Ovary (tissue), 9 donors: ENCODE data around the gene REV1. TPM values are rescaled to one million over a fixed set of nuclear protein-coding genes. Genes with fewer than 3 reads are reported as not detected.

ENCODE experiments used
- DNase-seq, 5 donors: peaks; one replicate each; pipeline ENCODE4 v3.0.0-alpha.2; 2019 to 2020
- H3K27ac ChIP-seq, 2 donors: fragments of 200-600 bp; one replicate each; pipeline versions ENCODE4 v1.5.1 to v1.8.0; 2019 to 2022
- H3K27me3 ChIP-seq: fragments of 200-600 bp; one replicate; pipeline ENCODE4 v1.8.0; 2022
- H3K36me3 ChIP-seq: fragments of 200-600 bp; sonication (generic); one replicate; pipeline ENCODE4 v1.5.1; 2019
- H3K4me1 ChIP-seq: one replicate; pipeline ENCODE4 v1.8.1; 2013; ENCODE audit warnings: mild to moderate bottlenecking, moderate library complexity; ENCODE audit not compliant: insufficient read depth
- H3K4me3 ChIP-seq: fragments of 200-600 bp; sonication (generic); one replicate; pipeline ENCODE4 v1.5.1; 2017
- H3K9me3 ChIP-seq, 2 donors: fragments of 200-600 bp in 1 of 2; sonication (generic) in 1 of 2; one replicate each; pipeline versions ENCODE4 v1.5.1 to v1.8.1; 2013 to 2019; ENCODE audit warnings: mild to moderate bottlenecking in 1 of 2, moderate library complexity in 1 of 2
- EP300 ChIP-seq: sonication (generic); formaldehyde crosslinking; IDR thresholded peaks from one replicate; pipeline ENCODE4 v1.6.1; 2017; ENCODE audit warnings: antibody characterized with exemption
- POLR2A ChIP-seq: fragments of 450-650 bp; IDR thresholded peaks from one replicate; pipeline ENCODE4 v1.6.1; 2017; ENCODE audit warnings: antibody characterized with exemption, mild to moderate bottlenecking, moderate library complexity
- WGBS, 3 donors: extraction: QIAGEN DNeasy Blood & Tissue Kit in 1 of 3; methylation state at CpG; one replicate each; pipeline versions ENCODE4 v1.1.5 to v1.1.7; 2013 to 2017; 5-methylcytosine and 5-hydroxymethylcytosine counted together
- intact Hi-C, 4 donors: fragments of 100-400 bp; cut with DNase I; formaldehyde crosslinking; loops; one replicate each; pipeline versions ENCODE4 v1.11.0 to v1.15.1; 2022 to 2023
- polyA plus RNA-seq, 2 donors: library from polyadenylated mRNA; stranded (reverse); fragments of 200-250 nt in 1 of 2; fragments of 350-450 nt in 1 of 2; fragmentation: Illumina TruSeq in 1 of 2; extraction: RNeasy Lipid Tissue Mini Kit (QIAGEN cat#74804) in 1 of 2; gene quantifications; one replicate each; pipeline ENCODE4 v1.2.3, GENCODE V29; 2013 to 2014
- total RNA-seq, 7 donors: library from RNA; depleted of rRNA in 2 of 7; stranded (reverse); fragments of >200 nt in 2 of 7; fragmentation: NEBNext Ultra II Directional in 3 of 7; extraction: Animal tissue kit (Norgen Biotek cat#: 25700) in 3 of 7; gene quantifications; one replicate each; pipeline versions ENCODE4 v1.1.0 to v1.2.4, GENCODE V29; 2016 to 2023
- TF ChIP-seq, protein P1 (sequence below), 3 donors: fragments of 450-650 bp in 2 of 3; fragments of 200-600 bp in 1 of 3; IDR thresholded peaks; one replicate each; pipeline versions ENCODE4 v1.5.1 to v1.8.0; 2016 to 2022; ENCODE audit warnings: antibody characterized with exemption in 3 of 3, mild to moderate bottlenecking in 1 of 3
- donor health status: DM: no; HTN: no; CAD: no; lungs with moderate emphysema.
- donor health status: DM: no; HTN: no; CAD: no.
- donor health status: Bipolar disorder and iron deficiency.
- donor health status: DM: yes; HTN: yes; CAD: no.
- donor health status: DM: no; HTN: no; CAD: no.
- donor health status: DM: yes; HTN: yes; CAD: no.

The REV1 gene
- total and polyA plus RNA-seq, 9 donors: 25.4 to 63.3 (median 43.6) TPM

DNA sequence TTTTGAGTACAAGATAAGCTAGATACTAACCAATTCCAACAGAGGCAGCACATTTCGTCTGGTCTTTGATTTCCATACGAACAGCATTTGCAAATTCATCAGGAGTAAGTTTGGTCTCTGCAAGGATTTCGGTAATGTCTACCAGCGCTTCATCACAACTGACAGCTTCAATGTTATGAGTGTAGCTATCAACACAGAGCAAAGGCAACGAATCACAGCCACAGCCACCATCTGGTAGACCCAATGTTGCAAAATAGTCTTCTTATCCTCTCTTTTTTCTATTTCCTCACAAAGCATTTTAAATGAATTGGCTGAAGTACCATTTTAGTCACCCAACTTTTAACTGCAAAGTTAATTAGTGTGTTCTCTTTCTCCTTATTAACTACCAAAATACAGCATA lies 68.3 kb downstream of the REV1 start:
- peaks cover 1% of the 10 kb centered on the region for H3K4me1 ChIP-seq
- intact Hi-C loops: no loop called here

DNA sequence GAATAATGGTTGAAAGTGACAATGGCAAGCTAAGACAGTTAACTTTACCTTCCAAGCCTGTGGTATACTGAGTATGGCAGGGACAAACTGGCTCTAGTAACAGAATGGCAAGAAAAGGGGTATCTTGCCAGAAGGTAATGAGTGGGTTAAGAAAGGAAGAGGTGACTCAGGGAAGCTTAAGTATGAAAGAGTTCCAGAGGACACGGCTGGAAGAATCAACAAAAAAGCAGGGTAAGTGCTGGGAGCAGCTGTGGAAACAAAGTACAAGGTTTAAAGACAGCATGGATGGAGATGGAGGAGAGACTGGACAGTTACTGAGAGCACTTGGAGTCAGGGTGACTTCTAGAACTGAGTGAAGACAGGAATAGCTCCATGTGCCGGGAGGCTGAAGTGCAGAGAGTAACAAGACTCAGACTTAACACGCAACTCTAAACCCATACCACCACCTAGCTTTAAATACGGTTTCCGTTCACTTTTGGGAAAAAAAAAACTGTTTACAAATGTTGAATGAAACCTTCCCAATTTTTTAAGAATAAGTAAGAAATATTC lies 69.0 kb downstream of the REV1 start:
- H3K9me3 ChIP-seq: no peaks in the 10 kb centered on the region
- no peak overlapping the region for H3K4me3 ChIP-seq
- peaks cover 1% of the 10 kb centered on the region for H3K4me1 ChIP-seq
- intact Hi-C loops: no loop called here
- H3K36me3 ChIP-seq: no peaks in the 10 kb centered on the region
- TF ChIP-seq EP300: no peak
- no peak for TF ChIP-seq POLR2A
- TF ChIP-seq, protein P1, sequence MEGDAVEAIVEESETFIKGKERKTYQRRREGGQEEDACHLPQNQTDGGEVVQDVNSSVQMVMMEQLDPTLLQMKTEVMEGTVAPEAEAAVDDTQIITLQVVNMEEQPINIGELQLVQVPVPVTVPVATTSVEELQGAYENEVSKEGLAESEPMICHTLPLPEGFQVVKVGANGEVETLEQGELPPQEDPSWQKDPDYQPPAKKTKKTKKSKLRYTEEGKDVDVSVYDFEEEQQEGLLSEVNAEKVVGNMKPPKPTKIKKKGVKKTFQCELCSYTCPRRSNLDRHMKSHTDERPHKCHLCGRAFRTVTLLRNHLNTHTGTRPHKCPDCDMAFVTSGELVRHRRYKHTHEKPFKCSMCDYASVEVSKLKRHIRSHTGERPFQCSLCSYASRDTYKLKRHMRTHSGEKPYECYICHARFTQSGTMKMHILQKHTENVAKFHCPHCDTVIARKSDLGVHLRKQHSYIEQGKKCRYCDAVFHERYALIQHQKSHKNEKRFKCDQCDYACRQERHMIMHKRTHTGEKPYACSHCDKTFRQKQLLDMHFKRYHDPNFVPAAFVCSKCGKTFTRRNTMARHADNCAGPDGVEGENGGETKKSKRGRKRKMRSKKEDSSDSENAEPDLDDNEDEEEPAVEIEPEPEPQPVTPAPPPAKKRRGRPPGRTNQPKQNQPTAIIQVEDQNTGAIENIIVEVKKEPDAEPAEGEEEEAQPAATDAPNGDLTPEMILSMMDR (IDR thresholded peaks at IDR 0.05): no peak
- DNase-seq: no peak
- no peak overlapping the region for H3K27ac ChIP-seq
- H3K27me3 ChIP-seq: no peaks in the 10 kb centered on the region
- WGBS, 3 donors: 74 to 77% (median 74%) methylated on average over 5 of the region's 5 CpGs

More for the DNA sequence above, 68.3 kb downstream of the REV1 start:
- Histone ChIP-seq H3K36me3 (no peaks in the 10 kb centered on the region), H3K9me3 (no peaks in the 10 kb centered on the region), H3K27ac (no peak overlapping the region), H3K27me3 (no peaks in the 10 kb centered on the region), H3K4me3 (no peak overlapping the region)
- no peak for DNase-seq
- TF ChIP-seq, protein P1 (IDR thresholded peaks at IDR 0.05): no peak
- TF ChIP-seq POLR2A: no peak
- TF ChIP-seq EP300: no peak
- WGBS, 3 donors: 85 to 92% (median 90%) methylated on average over 5 of the region's 5 CpGs

DNA sequence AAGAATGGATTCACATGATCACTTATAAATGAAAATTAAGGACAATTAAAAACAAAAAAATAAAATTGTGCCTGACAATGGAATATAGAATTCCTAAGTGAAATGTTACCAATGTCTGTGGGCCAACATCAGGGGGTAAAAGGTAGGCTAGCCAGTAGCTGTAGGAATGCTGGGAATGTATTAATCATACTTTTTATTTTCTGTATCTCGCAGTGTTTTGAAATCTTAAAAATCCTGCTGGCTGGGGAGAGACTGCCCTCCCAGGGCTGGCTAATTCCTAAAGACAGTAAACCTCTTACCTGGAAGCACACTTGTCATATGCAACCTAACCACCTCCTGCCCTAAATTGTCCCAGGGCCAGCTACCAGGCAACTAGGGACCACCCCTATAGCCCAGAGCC lies 69.8 kb downstream of the REV1 start:
- 23 to 31% (median 24%) methylated on average over 1 of the region's 1 CpG for WGBS, 3 donors
- intact Hi-C loops: no loop called here
- no peak for DNase-seq
- Histone ChIP-seq H3K4me3 (no peak overlapping the region), H3K4me1 (peaks cover 1% of the 10 kb centered on the region), H3K9me3 (no peaks in the 10 kb centered on the region), H3K27me3 (no peaks in the 10 kb centered on the region), H3K36me3 (no peaks in the 10 kb centered on the region), H3K27ac (no peak overlapping the region)
- no peak for TF ChIP-seq POLR2A
- no peak for TF ChIP-seq EP300
- TF ChIP-seq, protein P1 (IDR thresholded peaks at IDR 0.05): no peak

DNA sequence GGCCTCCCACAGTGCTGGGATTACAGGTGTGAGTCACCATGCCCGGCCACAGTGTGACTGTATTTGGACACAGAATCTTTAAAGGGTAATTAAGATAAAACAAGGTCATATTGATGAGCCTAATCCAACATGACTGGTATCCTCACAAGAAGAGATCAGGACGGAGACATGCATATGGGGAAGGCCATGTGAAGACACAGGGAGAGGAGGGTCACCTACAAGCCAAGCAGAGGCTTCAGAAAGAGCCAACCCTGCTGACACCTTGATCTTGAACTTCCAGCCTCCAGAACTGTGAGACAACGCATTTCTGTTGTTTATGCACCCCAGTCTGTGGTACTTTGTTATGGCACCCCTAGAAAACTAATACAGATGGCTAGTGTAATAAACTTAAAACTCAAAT lies 72.4 kb downstream of the REV1 start:
- Histone ChIP-seq H3K27ac (no peak overlapping the region), H3K9me3 (no peaks in the 10 kb centered on the region), H3K4me1 (no peaks in the 10 kb centered on the region), H3K27me3 (no peaks in the 10 kb centered on the region), H3K4me3 (no peak overlapping the region), H3K36me3 (no peaks in the 10 kb centered on the region)
- intact Hi-C loops: no loop called here
- TF ChIP-seq, protein P1 (IDR thresholded peaks at IDR 0.05): no peak
- TF ChIP-seq POLR2A: no peak
- TF ChIP-seq EP300: no peak
- WGBS, 3 donors: 91 to 97% (median 95%) methylated on average over 3 of the region's 3 CpGs
- no peak for DNase-seq
